Endothelial cell (in vitro differentiated cells): Measurements from ENCODE around the gene KCNMA1. TPM values are rescaled to one million over a fixed set of nuclear protein-coding genes. Genes with fewer than 3 reads are reported as not detected.

Experiments
- DNase-seq: peaks from one replicate; pipeline ENCODE4 v3.0.0; 2021; ENCODE audit warnings: low spot score
- H3K27ac Mint-ChIP-seq: one replicate; pipeline ENCODE4 v1.8.0; 2021; ENCODE audit warnings: mixed read lengths, inconsistent platforms; ENCODE audit not compliant: unreplicated experiment
- H3K27me3 Mint-ChIP-seq: one replicate; pipeline ENCODE4 v1.8.0; 2021; ENCODE audit warnings: mild to moderate bottlenecking, moderate library complexity, mixed read lengths, inconsistent platforms; ENCODE audit not compliant: unreplicated experiment
- H3K36me3 Mint-ChIP-seq: one replicate; pipeline ENCODE4 v1.8.0; 2021; ENCODE audit warnings: mild to moderate bottlenecking, low read depth, mixed read lengths, inconsistent platforms; ENCODE audit not compliant: unreplicated experiment
- H3K4me1 Mint-ChIP-seq: one replicate; pipeline ENCODE4 v1.8.0; 2021; ENCODE audit warnings: mild to moderate bottlenecking, mixed read lengths, inconsistent platforms; ENCODE audit not compliant: unreplicated experiment
- H3K4me3 Mint-ChIP-seq: one replicate; pipeline ENCODE4 v1.8.0; 2021; ENCODE audit warnings: mild to moderate bottlenecking, mixed read lengths, inconsistent platforms; ENCODE audit not compliant: unreplicated experiment
- H3K9me3 Mint-ChIP-seq: one replicate; pipeline ENCODE4 v1.8.0; 2021; ENCODE audit warnings: mixed read lengths, inconsistent platforms; ENCODE audit not compliant: unreplicated experiment
- total RNA-seq: library from RNA; stranded (reverse); fragmentation: NEBNext Ultra II Directional; extraction: Animal tissue kit (Norgen Biotek cat#: 25700); gene quantifications from one replicate; pipeline ENCODE4 v1.2.1, GENCODE V29; 2021; ENCODE audit not compliant: unreplicated experiment
- TF ChIP-seq, protein P1 (sequence below): fragments of 200-600 bp; sonication (generic); IDR thresholded peaks from one replicate; pipeline ENCODE4 v1.5.0; 2021; ENCODE audit warnings: antibody characterized with exemption; ENCODE audit not compliant: unreplicated experiment

KCNMA1 gene
- total RNA-seq, 1 donor from 2014 or later = 5.1 TPM

DNA sequence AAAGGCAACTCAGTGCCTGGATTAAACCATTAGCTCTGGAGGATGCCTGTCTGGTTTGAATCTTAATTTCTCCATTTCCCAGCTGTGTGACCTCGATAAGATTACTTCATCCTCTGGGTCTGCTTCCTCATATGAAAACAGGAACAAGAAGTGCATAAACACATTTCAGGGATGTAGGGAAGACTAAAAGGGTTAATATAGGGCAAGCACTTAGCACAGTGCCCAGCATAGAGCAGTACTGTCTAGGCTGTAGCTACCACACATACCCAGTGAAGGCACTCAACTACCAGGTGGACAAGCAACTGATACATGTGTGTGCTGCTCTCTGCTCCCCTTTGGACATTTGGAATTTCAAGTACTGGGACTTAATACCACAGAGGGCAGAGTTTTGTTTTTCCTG is 85.4 kb downstream of the KCNMA1 start:
- Mint-ChIP-seq H3K4me3 (no peak overlapping the region), H3K27ac (no peak overlapping the region), H3K4me1 (peaks cover 32% of the 10 kb centered on the region), H3K9me3 (no peaks in the 10 kb centered on the region), H3K36me3 (no peaks in the 10 kb centered on the region), H3K27me3 (peaks cover 8% of the 10 kb centered on the region)
- DNase-seq = no peak
- TF ChIP-seq, protein P1, sequence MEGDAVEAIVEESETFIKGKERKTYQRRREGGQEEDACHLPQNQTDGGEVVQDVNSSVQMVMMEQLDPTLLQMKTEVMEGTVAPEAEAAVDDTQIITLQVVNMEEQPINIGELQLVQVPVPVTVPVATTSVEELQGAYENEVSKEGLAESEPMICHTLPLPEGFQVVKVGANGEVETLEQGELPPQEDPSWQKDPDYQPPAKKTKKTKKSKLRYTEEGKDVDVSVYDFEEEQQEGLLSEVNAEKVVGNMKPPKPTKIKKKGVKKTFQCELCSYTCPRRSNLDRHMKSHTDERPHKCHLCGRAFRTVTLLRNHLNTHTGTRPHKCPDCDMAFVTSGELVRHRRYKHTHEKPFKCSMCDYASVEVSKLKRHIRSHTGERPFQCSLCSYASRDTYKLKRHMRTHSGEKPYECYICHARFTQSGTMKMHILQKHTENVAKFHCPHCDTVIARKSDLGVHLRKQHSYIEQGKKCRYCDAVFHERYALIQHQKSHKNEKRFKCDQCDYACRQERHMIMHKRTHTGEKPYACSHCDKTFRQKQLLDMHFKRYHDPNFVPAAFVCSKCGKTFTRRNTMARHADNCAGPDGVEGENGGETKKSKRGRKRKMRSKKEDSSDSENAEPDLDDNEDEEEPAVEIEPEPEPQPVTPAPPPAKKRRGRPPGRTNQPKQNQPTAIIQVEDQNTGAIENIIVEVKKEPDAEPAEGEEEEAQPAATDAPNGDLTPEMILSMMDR = no peak

DNA sequence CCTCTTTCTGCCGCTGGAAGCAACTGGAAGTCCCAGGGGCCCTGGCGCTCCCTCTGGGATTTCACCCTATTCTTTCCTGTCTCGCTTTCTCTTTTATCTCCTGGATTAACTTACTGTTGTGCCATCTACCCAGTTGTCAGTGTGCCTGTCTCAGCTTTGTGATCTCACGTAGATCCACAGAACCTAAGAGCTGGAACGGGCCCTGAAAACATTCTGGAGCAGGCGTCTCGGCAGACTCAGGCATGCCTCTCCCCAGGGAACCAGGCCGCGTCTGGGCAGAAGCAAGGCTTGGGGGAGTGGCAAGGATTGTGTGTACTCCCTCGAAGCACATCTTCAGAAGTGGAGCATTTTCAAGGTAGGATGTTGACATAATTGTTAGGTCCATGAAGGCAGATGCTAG is 87.2 kb downstream of the KCNMA1 start:
- Mint-ChIP-seq H3K27ac (peak overlapping the region; percentile 96), H3K27me3 (peaks cover 11% of the 10 kb centered on the region), H3K4me1 (peaks cover 32% of the 10 kb centered on the region), H3K4me3 (no peak overlapping the region), H3K36me3 (no peaks in the 10 kb centered on the region), H3K9me3 (no peaks in the 10 kb centered on the region)
- TF ChIP-seq, protein P1 = no peak
- no peak for DNase-seq

DNA sequence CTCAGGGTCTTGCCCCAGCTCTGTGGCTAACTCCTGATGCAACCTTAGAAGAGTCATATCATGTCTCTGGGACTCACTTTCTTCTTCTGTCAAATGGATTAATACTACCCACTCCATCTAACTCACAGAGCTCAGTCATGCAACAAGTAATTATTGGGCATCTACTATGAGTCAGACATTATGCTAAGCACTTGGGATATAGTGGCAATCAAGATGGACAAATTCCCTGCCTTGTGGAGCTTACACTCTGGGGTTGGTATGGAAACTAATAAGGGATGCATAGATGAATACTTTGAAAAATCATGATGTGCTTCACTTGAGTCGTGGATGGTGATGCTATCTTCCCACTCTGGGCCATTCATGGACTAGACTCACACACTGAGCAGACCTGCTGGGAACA is 88.9 kb downstream of the KCNMA1 start:
- DNase-seq = no peak
- Mint-ChIP-seq H3K9me3 (no peaks in the 10 kb centered on the region), H3K27me3 (peaks cover 9% of the 10 kb centered on the region), H3K4me1 (peaks cover 32% of the 10 kb centered on the region), H3K27ac (peak overlapping the region; percentile 96), H3K4me3 (no peak overlapping the region), H3K36me3 (no peaks in the 10 kb centered on the region)
- TF ChIP-seq, protein P1 = no peak

DNA sequence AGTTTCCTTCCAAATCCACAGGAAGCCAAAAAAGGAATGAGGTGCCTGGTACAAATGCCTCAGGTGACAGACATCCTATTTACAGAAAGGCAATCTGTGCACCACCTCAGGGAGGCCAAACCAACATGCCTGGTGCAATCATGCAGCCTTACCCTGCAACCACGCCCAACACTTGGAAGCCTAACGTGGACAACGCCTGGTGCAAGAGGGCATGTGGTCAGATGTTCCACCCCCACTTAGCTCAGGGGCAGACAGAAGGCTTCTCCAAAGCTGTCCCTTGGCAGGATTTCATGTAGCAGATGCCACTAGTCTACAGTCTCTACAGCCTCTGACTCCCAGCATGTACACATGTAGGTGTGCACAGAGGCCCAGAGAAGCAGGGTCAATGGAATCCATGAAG is 89.5 kb downstream of the KCNMA1 start:
- TF ChIP-seq, protein P1 = no peak
- no peak overlapping the region for H3K27ac Mint-ChIP-seq
- peaks cover 32% of the 10 kb centered on the region for H3K4me1 Mint-ChIP-seq

DNA sequence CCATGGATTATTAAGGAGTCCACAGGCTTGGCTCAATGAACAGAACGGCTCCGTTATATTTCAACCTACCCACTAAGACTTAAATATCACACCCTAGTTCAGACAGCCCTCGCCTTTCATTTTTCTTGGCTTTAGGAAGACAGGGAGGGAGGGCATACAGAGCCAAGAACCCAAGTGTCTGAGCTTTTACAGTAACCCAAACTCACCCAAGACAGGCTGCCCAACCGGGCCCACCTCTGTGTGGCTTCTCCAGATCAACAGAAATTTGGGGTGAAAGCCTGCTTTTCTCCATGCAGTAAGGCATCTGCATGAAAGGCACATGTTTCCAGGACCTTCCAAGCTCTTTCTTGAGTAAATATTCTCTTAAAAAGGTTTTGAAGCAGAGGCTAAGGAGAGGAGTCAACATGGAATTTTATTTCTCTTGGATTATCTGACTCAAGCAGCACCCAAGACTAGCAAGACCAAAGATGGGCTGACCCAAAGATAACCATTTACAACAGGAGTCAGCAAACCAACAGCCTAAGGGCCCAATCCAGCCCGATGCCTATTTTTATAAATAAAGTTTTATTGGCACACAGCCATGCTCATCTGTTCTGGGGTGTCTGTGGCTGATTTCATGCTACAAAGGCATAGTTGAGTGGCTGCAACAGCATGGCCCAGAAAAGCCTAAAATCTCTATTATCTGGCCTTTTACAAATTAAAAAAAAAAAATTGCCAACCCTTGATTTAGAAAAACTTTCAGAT is 90.1 kb downstream of the KCNMA1 start:
- TF ChIP-seq, protein P1 = no peak
- Mint-ChIP-seq H3K36me3 (no peaks in the 10 kb centered on the region), H3K4me1 (peaks cover 32% of the 10 kb centered on the region), H3K9me3 (no peaks in the 10 kb centered on the region), H3K4me3 (no peak overlapping the region), H3K27ac (no peak overlapping the region), H3K27me3 (peaks cover 9% of the 10 kb centered on the region)
- no peak for DNase-seq

More for the DNA sequence above, 89.5 kb downstream of the KCNMA1 start:
- Mint-ChIP-seq H3K9me3 (no peaks in the 10 kb centered on the region), H3K4me3 (no peak overlapping the region), H3K36me3 (no peaks in the 10 kb centered on the region), H3K27me3 (peaks cover 9% of the 10 kb centered on the region)
- no peak for DNase-seq
